HepG2 (cell line): Measurements from ENCODE around the gene TMEM238. TPM values are rescaled to one million over a fixed set of nuclear protein-coding genes. Genes with fewer than 3 reads are reported as not detected.

Experiments used
- AGO2 ChIP-seq: fragments of 200-400 bp; formaldehyde crosslinking; optimal IDR thresholded peaks from 2 replicates; pipeline ENCODE3; 2017; ENCODE audit warnings: mild to moderate bottlenecking, low read depth, low read length, moderate library complexity
- ELF1 ChIP-seq: sonication (generic); formaldehyde crosslinking; IDR thresholded peaks from 2 replicates; pipeline ENCODE4 v1.4.0; 2020; ENCODE audit warnings: missing genetic modification reagents
- GZF1 ChIP-seq: sonication (generic); formaldehyde crosslinking; IDR thresholded peaks from 2 replicates; pipeline ENCODE4 v1.5.1; 2020; ENCODE audit warnings: mild to moderate bottlenecking, missing genetic modification reagents
- HCFC1 ChIP-seq: fragments of 150-350 bp; IDR thresholded peaks from 2 replicates; pipeline ENCODE4 v1.6.1; 2014; ENCODE audit warnings: low read depth, low read length
- HDAC6 ChIP-seq: fragments of 200-600 bp; sonication (generic); IDR thresholded peaks from 2 replicates; pipeline ENCODE4 v1.7.0; 2017; ENCODE audit warnings: mild to moderate bottlenecking, antibody characterized with exemption, low read length, low read depth
- PAF1 ChIP-seq: IDR thresholded peaks from 2 replicates; pipeline ENCODE4 v1.6.1; 2016; ENCODE audit warnings: missing genetic modification reagents, missing compliant biosample characterization
- POLR2AphosphoS5 ChIP-seq: IDR thresholded peaks from 2 replicates; pipeline ENCODE4 v1.6.1; 2012; ENCODE audit warnings: low read depth, low read length
- PRMT3 ChIP-seq: sonication (generic); formaldehyde crosslinking; IDR thresholded peaks from 2 replicates; pipeline ENCODE4 v1.8.1; 2022; ENCODE audit warnings: low read depth, mild to moderate bottlenecking, moderate library complexity, missing genetic modification reagents, borderline replicate concordance
- RNF2 ChIP-seq: fragments of 450-650 bp; conservative IDR thresholded peaks from 2 replicates; pipeline ENCODE4 v1.6.1; 2016; ENCODE audit warnings: low read depth
- SOX13 ChIP-seq, 3 experiments: fragments of 450-650 bp in 1 of 3; sonication (generic) in 1 of 3; formaldehyde crosslinking in 1 of 3; IDR thresholded peaks in 2 of 3; conservative IDR thresholded peaks in 1 of 3; 2 replicates each; pipeline versions ENCODE4 v1.5.0 to v1.6.1; 2016 to 2020; ENCODE audit warnings: antibody characterized with exemption in 1 of 3, mild to moderate bottlenecking in 1 of 3, missing compliant biosample characterization in 1 of 3, missing genetic modification reagents in 1 of 3, moderate library complexity in 1 of 3
- TCF12 ChIP-seq, 2 experiments: fragments of 450-650 bp in 1 of 2; sonication (generic) in 1 of 2; formaldehyde crosslinking in 1 of 2; IDR thresholded peaks; 2 replicates each; pipeline versions ENCODE4 v1.6.1 to v1.8.0; 2017 to 2022; ENCODE audit warnings: antibody characterized with exemption in 1 of 2, mild to moderate bottlenecking in 1 of 2, missing genetic modification reagents in 1 of 2, moderate library complexity in 1 of 2
- TRIM24 ChIP-seq: sonication (generic); formaldehyde crosslinking; IDR thresholded peaks from 2 replicates; pipeline ENCODE4 v1.8.0; 2022; ENCODE audit warnings: mild to moderate bottlenecking, missing genetic modification reagents
- ZBTB8A ChIP-seq: sonication (generic); formaldehyde crosslinking; IDR thresholded peaks from 2 replicates; pipeline ENCODE4 v1.4.0; 2020; ENCODE audit warnings: mild to moderate bottlenecking, low read depth, missing genetic modification reagents, borderline replicate concordance
- ZFY ChIP-seq: sonication (generic); formaldehyde crosslinking; IDR thresholded peaks from 2 replicates; pipeline ENCODE4 v1.4.0; 2020; ENCODE audit warnings: missing genetic modification reagents
- ZMYM3 ChIP-seq: sonication (generic); formaldehyde crosslinking; IDR thresholded peaks from 2 replicates; pipeline ENCODE4 v1.5.1; 2020; ENCODE audit warnings: mild to moderate bottlenecking, missing genetic modification reagents
- ZNF160 ChIP-seq: sonication (generic); formaldehyde crosslinking; IDR thresholded peaks from 2 replicates; pipeline ENCODE4 v1.8.0; 2022; ENCODE audit warnings: mild to moderate bottlenecking, inconsistent platforms, missing genetic modification reagents
- ZNF564 ChIP-seq: sonication (generic); formaldehyde crosslinking; IDR thresholded peaks from 2 replicates; pipeline ENCODE4 v1.8.1; 2023; ENCODE audit warnings: mild to moderate bottlenecking, missing genetic modification reagents
- ZNF713 ChIP-seq: sonication (generic); formaldehyde crosslinking; IDR thresholded peaks from 2 replicates; pipeline ENCODE4 v1.4.0; 2020; ENCODE audit warnings: mild to moderate bottlenecking, missing genetic modification reagents
- ZNF747 ChIP-seq: sonication (generic); formaldehyde crosslinking; IDR thresholded peaks from 2 replicates; pipeline ENCODE4 v1.8.1; 2023; ENCODE audit warnings: missing genetic modification reagents, mild to moderate bottlenecking, borderline replicate concordance
- ZNF768 ChIP-seq: sonication (generic); formaldehyde crosslinking; IDR thresholded peaks from 2 replicates; pipeline ENCODE4 v1.4.0; 2020; ENCODE audit warnings: missing genetic modification reagents
- ZNF780A ChIP-seq: sonication (generic); formaldehyde crosslinking; IDR thresholded peaks from 2 replicates; pipeline ENCODE4 v1.8.0; 2022; ENCODE audit warnings: mild to moderate bottlenecking, missing genetic modification reagents, moderate library complexity
- polyA plus RNA-seq, 8 experiments: library from polyadenylated mRNA; depleted of rRNA in 3 of 8; stranded (reverse) in 7 of 8; unstranded in 1 of 8; fragments of >200 nt; fragmentation: Illumina TruSeq in 4 of 8; extraction: Trizol in 4 of 8; gene quantifications; 2 replicates each; pipeline versions ENCODE4 v1.2.1 to v1.2.3, GENCODE V29; 2011 to 2016; ENCODE audit warnings: low read depth in 4 of 8, missing spikeins in 1 of 8, mixed read lengths in 1 of 8; ENCODE audit not compliant: insufficient read depth in 1 of 8
- total RNA-seq, 5 experiments: library from RNA; depleted of rRNA; stranded (reverse); fragments of >200 nt; fragmentation: Illumina TruSeq; extraction: Trizol; gene quantifications; 2 replicates each; pipeline ENCODE4 v1.2.3, GENCODE V29; 2016; ENCODE audit warnings: low read depth in 1 of 5
- TF ChIP-seq, protein P1 (sequence below): sonication (generic); formaldehyde crosslinking; IDR thresholded peaks from 2 replicates; pipeline ENCODE4 v1.4.0; 2020; ENCODE audit warnings: missing genetic modification reagents
- TF ChIP-seq, protein P2 (sequence below): sonication (generic); formaldehyde crosslinking; IDR thresholded peaks from 2 replicates; pipeline ENCODE4 v1.9.0; 2022; ENCODE audit warnings: missing genetic modification reagents, mild to moderate bottlenecking, borderline replicate concordance
- TF ChIP-seq, protein P3 (sequence below): sonication (generic); formaldehyde crosslinking; IDR thresholded peaks from 2 replicates; pipeline ENCODE4 v1.5.1; 2020; ENCODE audit warnings: missing genetic modification reagents, mild to moderate bottlenecking, borderline replicate concordance
- TF ChIP-seq, protein P4 (sequence below): sonication (generic); formaldehyde crosslinking; IDR thresholded peaks from 2 replicates; pipeline ENCODE4 v1.4.0; 2020; ENCODE audit warnings: missing genetic modification reagents, borderline replicate concordance

Gene TMEM238
- total and polyA plus RNA-seq, 2 of the 13 experiments (the other 11 are each of a cell fraction or from before 2014, with no cell fraction given) = not detected

DNA sequence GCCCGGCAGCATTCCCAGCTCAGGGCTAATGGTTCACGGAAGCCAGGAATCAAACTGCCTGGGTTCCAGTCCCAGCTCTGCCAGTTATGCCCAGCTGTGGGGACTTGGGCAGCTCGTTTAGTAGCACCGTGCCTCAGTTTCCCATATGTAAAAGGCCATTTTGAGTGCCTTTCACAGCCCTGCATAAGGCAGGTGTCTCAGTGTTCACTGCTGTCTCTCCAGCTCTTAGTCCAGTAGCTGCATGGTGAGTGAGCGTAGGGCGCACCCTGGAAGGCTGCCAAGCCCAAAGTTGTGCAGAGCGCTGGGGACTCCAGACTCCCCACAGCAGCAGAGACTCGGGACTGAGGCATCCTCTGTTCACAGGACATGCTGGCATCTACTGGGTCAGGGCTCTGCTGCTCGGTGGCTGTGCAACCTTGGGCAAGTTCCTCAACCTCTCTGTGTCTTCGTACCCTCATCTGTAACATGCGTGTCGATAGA is 7.1 kb upstream of the TMEM238 start (continued):
- TF ChIP-seq SOX13 (IDR thresholded peaks at IDR 0.05) (no peak), SOX13 (CRISPR knock-in tag; conservative IDR thresholded peaks at IDR 0.05 in 1 of 2, IDR thresholded peaks at IDR 0.05 in 1 of 2) (no peak), ZNF747 (CRISPR knock-in tag) (no peak), TCF12 (IDR thresholded peaks at IDR 0.05) (no peak), TCF12 (CRISPR knock-in tag; IDR thresholded peaks at IDR 0.05) (no peak), ZNF768 (CRISPR knock-in tag) (peak; percentile 98), HCFC1 (no peak), AGO2 (peak; percentile 77), PAF1 (no peak), RNF2 (no peak), ZNF780A (CRISPR knock-in tag) (no peak), ELF1 (no peak), GZF1 (CRISPR knock-in tag) (no peak), ZNF564 (CRISPR knock-in tag) (no peak), ZFY (CRISPR knock-in tag) (no peak), POLR2AphosphoS5 (peak; percentile 22; the same call in 1 of the 2 replicates), ZNF160 (CRISPR knock-in tag) (no peak), ZMYM3 (peak; percentile 67; the same call in 1 of the 2 replicates), ZBTB8A (no peak), PRMT3 (no peak), TRIM24 (CRISPR knock-in tag) (no peak), ZNF713 (CRISPR knock-in tag) (no peak), HDAC6 (no peak)
- TF ChIP-seq, protein P1, sequence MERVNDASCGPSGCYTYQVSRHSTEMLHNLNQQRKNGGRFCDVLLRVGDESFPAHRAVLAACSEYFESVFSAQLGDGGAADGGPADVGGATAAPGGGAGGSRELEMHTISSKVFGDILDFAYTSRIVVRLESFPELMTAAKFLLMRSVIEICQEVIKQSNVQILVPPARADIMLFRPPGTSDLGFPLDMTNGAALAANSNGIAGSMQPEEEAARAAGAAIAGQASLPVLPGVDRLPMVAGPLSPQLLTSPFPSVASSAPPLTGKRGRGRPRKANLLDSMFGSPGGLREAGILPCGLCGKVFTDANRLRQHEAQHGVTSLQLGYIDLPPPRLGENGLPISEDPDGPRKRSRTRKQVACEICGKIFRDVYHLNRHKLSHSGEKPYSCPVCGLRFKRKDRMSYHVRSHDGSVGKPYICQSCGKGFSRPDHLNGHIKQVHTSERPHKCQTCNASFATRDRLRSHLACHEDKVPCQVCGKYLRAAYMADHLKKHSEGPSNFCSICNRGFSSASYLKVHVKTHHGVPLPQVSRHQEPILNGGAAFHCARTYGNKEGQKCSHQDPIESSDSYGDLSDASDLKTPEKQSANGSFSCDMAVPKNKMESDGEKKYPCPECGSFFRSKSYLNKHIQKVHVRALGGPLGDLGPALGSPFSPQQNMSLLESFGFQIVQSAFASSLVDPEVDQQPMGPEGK (CRISPR knock-in tag) = no peak
- TF ChIP-seq, protein P2, sequence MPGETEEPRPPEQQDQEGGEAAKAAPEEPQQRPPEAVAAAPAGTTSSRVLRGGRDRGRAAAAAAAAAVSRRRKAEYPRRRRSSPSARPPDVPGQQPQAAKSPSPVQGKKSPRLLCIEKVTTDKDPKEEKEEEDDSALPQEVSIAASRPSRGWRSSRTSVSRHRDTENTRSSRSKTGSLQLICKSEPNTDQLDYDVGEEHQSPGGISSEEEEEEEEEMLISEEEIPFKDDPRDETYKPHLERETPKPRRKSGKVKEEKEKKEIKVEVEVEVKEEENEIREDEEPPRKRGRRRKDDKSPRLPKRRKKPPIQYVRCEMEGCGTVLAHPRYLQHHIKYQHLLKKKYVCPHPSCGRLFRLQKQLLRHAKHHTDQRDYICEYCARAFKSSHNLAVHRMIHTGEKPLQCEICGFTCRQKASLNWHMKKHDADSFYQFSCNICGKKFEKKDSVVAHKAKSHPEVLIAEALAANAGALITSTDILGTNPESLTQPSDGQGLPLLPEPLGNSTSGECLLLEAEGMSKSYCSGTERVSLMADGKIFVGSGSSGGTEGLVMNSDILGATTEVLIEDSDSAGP = no peak
- TF ChIP-seq, protein P3, sequence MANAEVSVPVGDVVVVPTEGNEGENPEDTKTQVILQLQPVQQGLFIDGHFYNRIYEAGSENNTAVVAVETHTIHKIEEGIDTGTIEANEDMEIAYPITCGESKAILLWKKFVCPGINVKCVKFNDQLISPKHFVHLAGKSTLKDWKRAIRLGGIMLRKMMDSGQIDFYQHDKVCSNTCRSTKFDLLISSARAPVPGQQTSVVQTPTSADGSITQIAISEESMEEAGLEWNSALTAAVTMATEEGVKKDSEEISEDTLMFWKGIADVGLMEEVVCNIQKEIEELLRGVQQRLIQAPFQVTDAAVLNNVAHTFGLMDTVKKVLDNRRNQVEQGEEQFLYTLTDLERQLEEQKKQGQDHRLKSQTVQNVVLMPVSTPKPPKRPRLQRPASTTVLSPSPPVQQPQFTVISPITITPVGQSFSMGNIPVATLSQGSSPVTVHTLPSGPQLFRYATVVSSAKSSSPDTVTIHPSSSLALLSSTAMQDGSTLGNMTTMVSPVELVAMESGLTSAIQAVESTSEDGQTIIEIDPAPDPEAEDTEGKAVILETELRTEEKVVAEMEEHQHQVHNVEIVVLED = no peak
- TF ChIP-seq, protein P4, sequence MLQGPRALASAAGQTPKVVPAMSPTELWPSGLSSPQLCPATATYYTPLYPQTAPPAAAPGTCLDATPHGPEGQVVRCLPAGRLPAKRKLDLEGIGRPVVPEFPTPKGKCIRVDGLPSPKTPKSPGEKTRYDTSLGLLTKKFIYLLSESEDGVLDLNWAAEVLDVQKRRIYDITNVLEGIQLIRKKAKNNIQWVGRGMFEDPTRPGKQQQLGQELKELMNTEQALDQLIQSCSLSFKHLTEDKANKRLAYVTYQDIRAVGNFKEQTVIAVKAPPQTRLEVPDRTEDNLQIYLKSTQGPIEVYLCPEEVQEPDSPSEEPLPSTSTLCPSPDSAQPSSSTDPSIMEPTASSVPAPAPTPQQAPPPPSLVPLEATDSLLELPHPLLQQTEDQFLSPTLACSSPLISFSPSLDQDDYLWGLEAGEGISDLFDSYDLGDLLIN (CRISPR knock-in tag) = no peak
